ENCODE data around the gene TMEM222.
A peak's percentile ranks its signal among the peaks of the same experiment; 100 is the strongest.
"Not testable (repeated sequence)": the region's sequence is repeated elsewhere in the genome, so short reads cannot be mapped to it uniquely, and the experiment has no call there.

The TMEM222 gene

DNA sequence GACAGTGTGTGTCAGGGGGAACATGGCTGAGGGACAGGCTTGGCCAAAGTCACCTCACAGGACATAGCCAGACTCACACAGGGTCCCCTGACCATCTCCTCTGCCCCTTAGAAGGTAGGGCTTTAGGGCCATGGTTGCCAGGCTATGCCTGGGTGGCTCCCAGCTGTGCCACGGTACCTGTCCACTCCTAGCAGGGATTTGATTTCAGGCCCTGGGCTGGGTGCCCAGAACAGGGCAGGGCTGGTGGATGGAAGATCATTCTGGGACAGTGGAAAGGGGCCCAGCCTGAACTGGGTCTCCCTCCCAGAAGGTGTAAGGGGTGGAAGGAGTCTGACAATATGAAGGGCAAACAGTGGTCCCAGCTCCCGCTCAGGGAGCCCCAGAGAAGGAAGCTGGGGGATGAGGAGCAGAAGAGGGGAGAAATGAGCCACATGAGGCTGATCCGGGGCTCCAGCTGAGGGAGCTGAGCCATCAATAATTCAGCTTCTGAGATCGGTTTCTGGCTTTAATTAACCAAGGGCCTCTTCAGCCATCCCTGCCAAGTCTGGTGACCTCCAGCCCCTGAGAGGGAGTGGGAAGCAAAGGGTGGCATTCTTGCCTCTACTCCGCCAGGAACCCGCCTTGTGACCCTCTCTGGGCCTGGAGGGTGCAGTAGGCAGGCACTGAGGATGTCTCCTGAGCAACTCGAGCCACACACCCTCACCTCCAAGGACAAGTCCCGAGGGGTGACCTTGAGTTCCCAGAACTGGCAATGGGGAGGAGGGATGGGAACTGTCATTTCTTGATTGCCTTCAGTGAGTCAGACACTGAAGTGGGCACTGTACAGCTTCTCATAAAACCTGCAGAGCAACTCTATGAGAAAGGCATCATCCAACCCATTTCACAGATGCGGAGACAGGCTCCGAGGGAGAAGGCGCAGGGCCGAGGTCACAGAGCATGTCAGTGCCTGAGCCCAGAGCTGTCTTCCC lies 59.1 kb downstream of the TMEM222 start:
- no peak for DNase-seq

DNA sequence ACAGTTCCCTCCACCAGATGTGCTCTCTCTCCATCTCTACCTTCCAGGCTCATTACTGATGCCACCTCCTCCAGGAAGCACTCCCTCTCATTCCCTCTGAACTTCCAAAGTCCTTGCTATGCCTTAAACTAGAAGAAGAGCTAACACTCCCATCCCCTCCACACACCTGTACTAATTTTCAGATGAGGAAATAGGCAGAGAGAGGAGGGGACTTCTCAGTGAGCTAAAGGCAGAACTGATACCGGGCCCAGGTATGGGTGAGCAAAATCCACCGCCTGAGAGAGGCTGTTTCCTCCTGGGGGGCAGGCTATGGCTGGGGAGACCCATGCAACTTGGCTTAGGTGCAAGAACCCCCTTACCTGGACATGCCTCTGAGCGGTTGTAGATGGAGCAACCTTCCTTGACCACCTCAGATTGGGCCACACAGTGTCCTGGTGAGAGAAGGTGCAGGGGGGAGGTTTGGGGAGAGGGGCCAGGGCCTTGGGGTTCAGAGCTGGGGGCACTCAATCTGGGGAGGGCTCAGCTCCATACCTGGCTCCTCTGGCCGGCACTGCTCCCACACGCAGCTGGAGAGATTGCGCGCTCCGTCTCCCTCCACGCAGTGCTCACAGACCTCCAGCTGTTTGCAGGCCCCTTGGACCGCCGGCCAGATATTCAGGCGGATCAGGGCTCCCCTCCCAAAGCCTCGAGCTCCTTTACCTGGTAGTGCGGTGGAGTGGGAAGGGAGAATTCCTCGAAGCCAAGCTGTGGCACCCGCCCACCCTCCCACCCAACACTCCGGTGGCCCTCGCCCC lies 60.2 kb downstream of the TMEM222 start:
- DNase-seq: no peak

DNA sequence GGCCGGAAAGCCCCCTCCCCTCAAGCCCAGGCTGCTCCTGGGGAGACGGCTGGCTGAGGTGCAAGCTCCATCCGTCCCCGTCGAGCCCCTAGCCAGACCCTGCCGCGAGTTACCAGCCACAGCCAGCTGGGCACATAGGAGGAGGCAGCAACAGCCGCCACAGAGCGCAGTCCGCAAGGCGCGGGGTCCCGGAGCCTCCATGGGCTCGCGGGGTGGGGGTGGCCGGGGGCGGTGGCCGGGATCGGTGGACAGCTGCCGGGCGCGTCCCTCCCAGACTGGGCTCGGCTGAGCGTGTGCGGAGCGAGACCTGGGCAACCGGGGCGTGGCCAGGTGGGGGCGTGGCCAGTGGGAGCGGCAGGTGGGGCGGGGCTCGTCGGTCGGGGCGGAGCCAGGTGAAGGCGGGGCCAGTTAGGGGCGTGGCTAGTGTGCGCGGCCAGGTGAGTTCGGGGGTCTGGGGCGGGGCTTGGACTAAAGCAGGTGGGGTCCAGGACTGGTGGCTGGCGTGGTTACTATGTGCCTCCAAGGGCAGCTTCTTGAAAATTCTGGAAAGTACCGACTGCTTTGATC lies 61.2 kb downstream of the TMEM222 start, which contains the start of gene CD164L2:
CD164L2 (minus strand) TSS at position 295 of the 567 bp plus-strand sequence; CDS start at position 201, 94 bp downstream.
- peak; percentile 52 for DNase-seq

DNA sequence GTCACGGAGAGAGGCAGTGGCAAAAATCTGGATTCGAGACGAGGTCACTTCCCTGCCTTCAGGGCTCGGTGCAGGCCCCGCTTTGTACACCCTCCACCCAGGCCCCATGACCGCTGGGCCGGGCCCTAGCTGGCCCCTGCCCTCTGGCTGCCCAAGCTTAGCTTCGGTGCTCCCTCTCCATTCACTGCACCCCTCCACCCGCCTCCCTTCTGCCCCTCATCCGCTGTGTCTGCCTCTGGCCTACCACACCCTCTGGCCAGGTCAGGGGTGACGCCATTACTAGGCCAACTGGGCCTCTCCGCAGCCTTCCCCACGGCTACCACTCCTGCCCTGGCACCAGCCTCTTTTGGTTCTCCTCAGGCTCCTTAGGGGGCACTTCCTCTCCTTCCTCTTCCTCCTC lies 61.7 kb downstream of the TMEM222 start:
- no peak for DNase-seq

DNA sequence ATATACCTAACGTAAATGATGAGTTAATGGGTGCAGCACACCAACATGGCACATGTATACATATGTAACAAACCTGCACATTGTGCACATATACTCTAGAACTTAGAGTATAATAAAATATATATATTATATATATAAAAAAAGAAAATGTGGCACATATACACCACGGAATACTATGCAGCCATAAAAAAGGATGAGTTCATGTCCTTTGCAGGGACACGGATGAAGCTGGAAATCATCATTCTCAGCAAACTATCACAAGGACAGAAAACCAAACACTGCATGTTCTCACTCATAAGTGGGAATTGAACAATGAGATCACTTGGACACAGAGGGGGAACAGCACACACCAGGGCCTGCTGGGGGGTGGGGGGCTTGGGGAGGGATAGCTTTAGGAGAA lies 62.8 kb downstream of the TMEM222 start:
- not testable (repeated sequence) for DNase-seq
